HL-60 (cell line): ENCODE results near the gene TMEM163.

Experiments
- DNase-seq, 2 experiments: peaks; one replicate each; pipeline ENCODE4 v3.0.0-alpha.2; 2010 to 2020; ENCODE audit warnings: low read depth in 1 of 2, low spot score in 1 of 2
- H3K27ac ChIP-seq: fragments of 250-450 bp; sonication (Bioruptor Pico); replicated peaks from 2 replicates; pipeline ENCODE4 v1.5.1; 2020; ENCODE audit warnings: mild to moderate bottlenecking, moderate library complexity
- H3K27me3 ChIP-seq: fragments of 250-450 bp; sonication (Bioruptor Pico); 2 replicates; pipeline ENCODE4 v1.5.1; 2021; ENCODE audit warnings: mild to moderate bottlenecking, moderate library complexity; ENCODE audit not compliant: insufficient read depth, poor library complexity, severe bottlenecking
- H3K4me3 ChIP-seq: replicated peaks from 2 replicates; pipeline ENCODE4 v1.5.1; 2011; ENCODE audit warnings: mild to moderate bottlenecking, control low read depth, low read length; ENCODE audit not compliant: insufficient read depth
- CTCF ChIP-seq: IDR thresholded peaks from one replicate; pipeline ENCODE4 v1.5.1; 2011; ENCODE audit warnings: low read length, control low read depth, inconsistent platforms; ENCODE audit not compliant: insufficient read depth
- GABPA ChIP-seq: IDR thresholded peaks from 2 replicates; pipeline ENCODE4 v1.6.1; 2012; ENCODE audit warnings: low read depth
- POLR2AphosphoS5 ChIP-seq: IDR thresholded peaks from 2 replicates; pipeline ENCODE4 v1.6.1; 2012; ENCODE audit warnings: low read depth
- REST ChIP-seq: IDR thresholded peaks from 2 replicates; pipeline ENCODE4 v1.6.1; 2012; ENCODE audit warnings: low read depth; ENCODE audit not compliant: insufficient replicate concordance
- SPI1 ChIP-seq: IDR thresholded peaks from 2 replicates; pipeline ENCODE4 v1.6.1; 2012; ENCODE audit warnings: low read depth, mild to moderate bottlenecking, borderline replicate concordance

Gene TMEM163

DNA sequence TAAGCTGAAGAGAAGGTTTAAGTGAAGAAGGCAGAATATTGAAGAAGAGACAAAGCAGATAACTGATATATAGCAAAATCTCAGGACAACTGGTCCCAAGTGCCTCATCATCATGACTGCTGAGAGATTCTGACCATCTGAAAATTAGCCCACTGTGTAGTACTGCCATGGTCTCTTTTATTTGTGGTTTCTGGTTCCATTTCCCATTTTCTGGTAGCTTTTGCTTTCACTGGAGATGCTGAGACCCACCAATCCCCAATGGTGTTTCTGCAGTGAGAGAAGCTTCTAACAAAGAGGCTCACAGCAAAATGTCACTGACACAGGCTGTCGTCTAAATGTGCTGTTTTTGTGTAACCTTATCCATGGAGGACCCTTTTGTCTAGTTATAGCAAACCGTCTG is 79.5 kb downstream of the TMEM163 start:
- no peak for TF ChIP-seq GABPA
- Histone ChIP-seq H3K27me3 (peaks cover 4% of the 10 kb centered on the region), H3K4me3 (no peak overlapping the region), H3K27ac (no peak overlapping the region)
- no peak for DNase-seq

GRCh38 chr2:134636714-134637113 is 82.1 kb downstream of the TMEM163 start:
- TF ChIP-seq SPI1: no peak
- no peak for TF ChIP-seq REST
- DNase-seq: no peak
- Histone ChIP-seq H3K27me3 (peaks cover 4% of the 10 kb centered on the region), H3K4me3 (no peak overlapping the region), H3K27ac (no peak overlapping the region)

DNA sequence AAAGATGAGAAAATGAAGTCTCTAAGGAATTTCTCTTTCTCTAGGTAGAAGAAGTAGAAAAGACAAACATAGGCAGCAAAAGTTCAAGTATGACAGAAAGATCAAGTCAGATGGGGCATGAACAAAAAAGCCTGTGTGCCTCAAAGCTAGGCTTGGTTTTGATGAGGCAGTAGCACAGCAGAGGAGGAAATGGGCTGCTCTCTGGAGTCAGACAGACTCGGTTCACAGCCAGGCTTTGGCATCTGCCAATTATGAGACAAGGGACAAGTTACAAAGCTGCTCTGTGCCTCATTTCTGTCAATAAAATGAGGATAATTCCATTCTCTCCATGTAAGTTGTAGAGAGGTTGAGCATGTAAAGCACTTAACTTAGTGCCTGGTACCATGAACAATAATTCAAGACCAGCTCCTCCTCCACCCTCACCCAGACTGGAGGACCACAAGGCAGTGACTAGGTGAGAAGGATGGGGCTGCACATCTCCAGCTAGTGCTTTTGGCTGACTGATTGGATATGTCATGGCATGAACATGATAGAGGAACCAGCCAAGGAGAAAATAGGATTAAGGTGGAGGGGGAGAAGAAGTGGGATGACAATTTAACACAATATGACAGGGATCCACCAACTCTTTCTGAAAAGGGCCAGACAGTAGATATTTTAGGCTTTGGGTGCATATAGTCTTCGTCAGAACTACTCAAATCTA is 84.6 kb downstream of the TMEM163 start:
- no peak for DNase-seq
- Histone ChIP-seq H3K27me3 (peaks cover 2% of the 10 kb centered on the region), H3K4me3 (no peak overlapping the region), H3K27ac (no peak overlapping the region)
- TF ChIP-seq GABPA (no peak), CTCF (no peak), REST (no peak), POLR2AphosphoS5 (no peak), SPI1 (no peak)

GRCh38 chr2:134630504-134631159 is 88.2 kb downstream of the TMEM163 start:
- Histone ChIP-seq H3K27me3 (peaks cover 2% of the 10 kb centered on the region), H3K4me3 (no peak overlapping the region), H3K27ac (no peak overlapping the region)
- DNase-seq: no peak
- TF ChIP-seq REST (no peak), POLR2AphosphoS5 (no peak), GABPA (no peak), CTCF (no peak), SPI1 (no peak)
